Memory B cell (primary cell): ENCODE data around the gene ZNRF2.

Experiments
- ATAC-seq: fragments of 150-1000 bp; cut with Tn5 transposase; 2 replicates; pipeline ENCODE4 v1.10.0; 2021; ENCODE audit warnings: low read depth, mild to moderate bottlenecking, moderate library complexity
- DNase-seq, 2 donors: peaks; one replicate each; pipeline ENCODE4 v3.0.0; 2022; ENCODE audit warnings: low spot score in 2 of 2
- H3K27ac Mint-ChIP-seq: one replicate; pipeline ENCODE4 v1.8.0; 2022; ENCODE audit warnings: mild to moderate bottlenecking, moderate library complexity, mixed read lengths
- H3K27me3 Mint-ChIP-seq: one replicate; pipeline ENCODE4 v1.8.0; 2022; ENCODE audit warnings: mixed read lengths
- H3K36me3 Mint-ChIP-seq: one replicate; pipeline ENCODE4 v1.8.0; 2022; ENCODE audit warnings: mild to moderate bottlenecking, mixed read lengths
- H3K4me1 Mint-ChIP-seq: one replicate; pipeline ENCODE4 v1.8.0; 2022; ENCODE audit warnings: mixed read lengths
- H3K4me3 Mint-ChIP-seq: one replicate; pipeline ENCODE4 v1.8.0; 2022; ENCODE audit warnings: mild to moderate bottlenecking, moderate library complexity, mixed read lengths
- H3K9me3 Mint-ChIP-seq: one replicate; pipeline ENCODE4 v1.8.0; 2022; ENCODE audit warnings: mixed read lengths

ZNRF2 gene

DNA sequence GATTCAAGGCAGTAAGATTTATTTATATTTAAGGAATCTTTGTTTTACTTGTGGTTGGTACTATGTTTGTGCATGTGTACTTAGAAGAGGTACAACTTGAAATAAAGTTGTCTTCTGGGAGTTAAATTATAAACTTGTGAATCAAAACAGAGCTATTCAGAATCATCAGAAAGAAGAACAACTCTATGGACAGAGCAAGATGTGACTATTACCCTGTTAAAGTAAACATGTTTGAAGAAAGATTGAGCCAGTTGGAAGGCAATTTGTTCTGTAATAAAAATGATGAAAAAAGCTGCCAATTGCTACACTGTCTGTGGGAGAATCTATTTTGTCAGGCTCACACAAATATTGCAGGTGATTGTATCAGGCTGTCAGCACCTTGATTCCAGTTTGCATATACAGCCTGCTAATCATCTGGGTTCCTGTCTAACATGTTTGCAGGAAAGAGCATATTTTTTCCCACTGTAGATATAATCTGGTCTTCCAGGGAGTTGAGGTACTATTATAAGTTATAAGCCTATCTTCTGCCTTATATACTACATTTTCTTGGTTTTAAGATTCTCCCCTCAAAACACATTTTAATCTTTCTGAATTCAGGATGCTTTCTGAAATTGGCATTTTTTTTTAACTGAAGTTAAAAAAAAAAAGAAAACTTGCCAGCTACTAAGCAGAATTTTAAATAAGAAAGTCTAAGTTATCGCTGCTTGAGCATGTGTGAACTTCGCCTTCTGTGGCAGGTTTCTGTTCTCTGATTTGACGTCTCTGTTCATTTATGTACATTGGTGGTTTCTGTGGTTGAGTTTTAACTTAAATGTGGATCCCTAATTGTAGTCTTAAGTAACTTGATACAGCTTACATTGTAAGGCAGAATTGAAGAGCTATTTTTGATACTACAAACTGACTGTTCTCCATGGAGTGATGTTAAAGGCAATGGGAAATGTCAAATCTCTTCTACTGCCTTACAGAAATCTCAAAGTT lies 46.0 kb downstream of the ZNRF2 start:
- Mint-ChIP-seq H3K36me3 (peaks cover 15% of the 10 kb centered on the region), H3K27me3 (no peaks in the 10 kb centered on the region), H3K9me3 (peaks cover 6% of the 10 kb centered on the region), H3K27ac (peak overlapping the region; percentile 76), H3K4me3 (peak overlapping the region; percentile 80), H3K4me1 (peaks cover 56% of the 10 kb centered on the region)
- DNase-seq (no peak), ATAC-seq (peak; percentile 87)

DNA sequence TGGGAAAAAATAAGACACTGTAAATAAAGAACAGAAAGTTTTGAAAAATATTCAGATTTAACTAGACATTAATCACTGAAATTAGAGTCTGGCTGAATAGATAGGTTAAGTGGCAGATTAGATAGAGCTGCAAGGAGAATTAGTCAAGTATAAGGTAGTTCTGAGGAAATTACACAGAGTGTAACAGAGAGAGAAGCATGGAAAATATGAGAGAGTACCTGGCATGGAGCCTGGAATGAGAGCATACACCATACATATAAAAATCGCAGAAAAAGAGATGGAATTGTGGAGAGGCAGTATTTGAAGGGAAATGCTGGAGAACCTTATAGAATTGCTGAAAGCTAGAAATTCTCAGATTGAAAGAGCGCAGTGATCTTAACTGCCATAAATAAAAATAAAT lies 46.9 kb downstream of the ZNRF2 start:
- peaks cover 12% of the 10 kb centered on the region for H3K36me3 Mint-ChIP-seq
- no peaks in the 10 kb centered on the region for H3K27me3 Mint-ChIP-seq
- peak overlapping the region; percentile 76 for H3K27ac Mint-ChIP-seq
- peaks cover 56% of the 10 kb centered on the region for H3K4me1 Mint-ChIP-seq
- H3K4me3 Mint-ChIP-seq, result no peak overlapping the region
- ATAC-seq, result no peak
- H3K9me3 Mint-ChIP-seq, result peaks cover 3% of the 10 kb centered on the region
- no peak for DNase-seq

DNA sequence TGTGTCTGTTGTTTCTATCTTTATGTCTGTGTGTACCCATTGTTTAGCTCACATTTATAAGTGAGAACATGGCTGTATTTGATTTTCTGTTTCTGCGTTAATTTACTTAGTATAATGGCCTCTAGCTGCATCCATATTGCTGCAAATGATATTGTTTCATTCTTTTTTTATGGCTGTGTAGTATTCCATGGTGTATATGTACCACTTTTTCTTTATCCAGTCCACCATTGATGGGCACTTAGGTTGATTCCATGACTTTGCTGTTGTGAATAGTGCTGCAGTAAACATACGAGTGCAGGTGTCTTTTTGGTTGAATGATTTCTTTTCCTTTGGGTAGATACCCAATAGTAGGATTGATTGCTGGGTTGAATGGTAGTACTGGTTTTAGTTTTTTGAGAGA lies 48.2 kb downstream of the ZNRF2 start:
- DNase-seq, result no peak
- Mint-ChIP-seq H3K36me3 (peaks cover 6% of the 10 kb centered on the region), H3K27ac (no peak overlapping the region), H3K4me1 (peaks cover 46% of the 10 kb centered on the region), H3K9me3 (peaks cover 2% of the 10 kb centered on the region), H3K27me3 (no peaks in the 10 kb centered on the region), H3K4me3 (no peak overlapping the region)
- ATAC-seq, result no peak

DNA sequence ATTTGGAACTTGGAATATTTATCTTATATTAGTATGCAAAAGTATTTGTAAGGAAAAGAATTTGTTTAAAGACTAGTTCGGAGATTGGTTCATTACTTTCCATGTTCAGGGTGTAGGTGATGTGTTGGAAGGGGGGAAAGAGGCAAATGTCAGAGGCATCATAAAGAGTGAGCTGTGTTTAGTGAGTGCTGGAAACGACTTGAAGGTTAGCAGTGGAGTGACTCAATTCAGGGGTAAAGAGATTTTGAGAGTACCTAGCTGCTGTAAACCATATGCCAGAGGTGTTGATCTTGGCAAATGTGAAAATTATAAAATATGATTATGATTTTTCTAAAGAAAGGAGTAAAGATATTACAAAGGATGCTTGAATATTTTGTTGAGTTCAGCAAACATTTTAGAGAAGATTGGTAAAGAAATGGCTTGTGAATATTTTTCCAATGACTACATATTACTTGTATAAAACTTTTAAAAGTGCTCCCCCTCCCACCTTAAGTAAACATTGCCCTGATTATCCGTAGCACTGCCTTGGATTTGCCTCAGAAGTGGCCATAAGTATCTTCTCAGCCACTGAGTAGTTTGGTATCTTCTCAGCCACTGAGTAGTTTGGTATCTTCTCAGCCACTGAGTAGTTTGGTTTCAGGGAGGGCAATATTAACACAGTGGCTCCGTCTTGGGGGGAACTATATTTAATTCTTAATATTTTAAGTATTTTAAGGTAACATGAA lies 51.5 kb downstream of the ZNRF2 start:
- H3K36me3 Mint-ChIP-seq, result peaks cover 14% of the 10 kb centered on the region
- peaks cover 2% of the 10 kb centered on the region for H3K9me3 Mint-ChIP-seq
- H3K4me3 Mint-ChIP-seq, result no peak overlapping the region
- no peaks in the 10 kb centered on the region for H3K27me3 Mint-ChIP-seq
- DNase-seq, result no peak
- peak overlapping the region; percentile 11 for H3K27ac Mint-ChIP-seq
- peaks cover 53% of the 10 kb centered on the region for H3K4me1 Mint-ChIP-seq
- ATAC-seq, result no peak

DNA sequence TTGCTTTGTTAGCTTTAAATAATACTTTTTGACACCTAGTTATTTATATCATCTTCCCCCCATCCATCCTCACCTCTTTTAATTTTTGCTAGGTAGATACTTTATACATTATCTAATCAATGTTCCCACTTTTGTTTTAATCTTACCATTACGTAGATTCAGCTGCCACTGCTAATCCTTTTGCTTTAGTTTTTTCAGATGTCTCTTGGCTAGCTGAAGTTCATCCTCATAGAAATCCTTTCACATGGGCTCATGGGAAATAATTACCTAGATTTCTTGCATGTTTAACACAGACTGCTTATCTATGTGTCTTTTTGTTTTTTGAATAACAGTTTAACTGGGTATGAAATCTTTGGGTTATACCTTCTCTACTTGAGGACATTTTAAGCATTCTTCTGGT lies 60.1 kb downstream of the ZNRF2 start:
- Mint-ChIP-seq H3K9me3 (peaks cover 5% of the 10 kb centered on the region), H3K27ac (peak overlapping the region; percentile 89), H3K4me3 (peak overlapping the region; percentile 60), H3K36me3 (peaks cover 10% of the 10 kb centered on the region), H3K27me3 (no peaks in the 10 kb centered on the region), H3K4me1 (peaks cover 47% of the 10 kb centered on the region)
- no peak for ATAC-seq
- DNase-seq, result no peak

DNA sequence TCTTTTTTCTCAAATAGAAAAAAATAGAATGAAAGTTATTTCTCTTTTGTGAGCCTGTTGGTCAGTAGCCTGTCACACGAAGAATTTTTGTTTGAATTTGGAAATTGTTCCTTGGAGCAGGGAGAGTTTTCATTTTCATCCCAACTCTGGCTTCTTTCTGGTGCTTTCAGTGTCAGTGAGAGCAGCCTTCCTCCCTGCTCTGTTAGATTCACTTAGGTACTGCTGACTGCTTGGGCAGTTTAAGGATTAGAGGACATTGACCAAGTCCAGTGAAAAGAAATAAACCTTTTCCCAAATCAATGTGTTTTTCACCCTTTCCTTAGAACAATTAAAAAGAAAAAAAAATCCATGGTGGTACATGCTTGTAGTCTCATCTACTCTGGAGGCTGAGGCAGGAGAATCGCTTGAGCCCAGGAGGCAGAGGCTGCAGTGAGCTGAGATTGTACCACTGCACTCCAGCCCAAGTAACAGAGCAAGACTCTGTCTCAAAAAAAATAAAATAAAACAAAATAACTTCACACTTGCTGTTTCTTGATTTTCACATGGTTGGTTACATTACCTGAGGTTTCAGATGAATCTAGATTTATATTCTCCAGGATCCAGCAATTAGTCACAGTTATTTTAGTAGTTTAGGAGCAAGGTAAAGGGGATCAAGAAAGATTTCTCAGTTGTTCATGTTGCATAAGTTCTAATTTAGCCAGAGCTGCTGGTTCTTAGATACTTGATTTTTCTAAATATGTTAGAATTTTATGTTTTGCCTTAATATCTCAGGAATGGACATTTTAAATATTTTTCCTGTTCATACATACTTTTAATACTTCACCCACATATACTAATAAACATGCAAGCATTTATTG lies 63.1 kb downstream of the ZNRF2 start:
- peaks cover 3% of the 10 kb centered on the region for H3K36me3 Mint-ChIP-seq
- ATAC-seq, result no peak
- peak overlapping the region; percentile 34 for H3K4me3 Mint-ChIP-seq
- no peaks in the 10 kb centered on the region for H3K27me3 Mint-ChIP-seq
- no peaks in the 10 kb centered on the region for H3K9me3 Mint-ChIP-seq
- H3K4me1 Mint-ChIP-seq, result peaks cover 39% of the 10 kb centered on the region
- H3K27ac Mint-ChIP-seq, result peak overlapping the region; percentile 85
- no peak for DNase-seq

DNA sequence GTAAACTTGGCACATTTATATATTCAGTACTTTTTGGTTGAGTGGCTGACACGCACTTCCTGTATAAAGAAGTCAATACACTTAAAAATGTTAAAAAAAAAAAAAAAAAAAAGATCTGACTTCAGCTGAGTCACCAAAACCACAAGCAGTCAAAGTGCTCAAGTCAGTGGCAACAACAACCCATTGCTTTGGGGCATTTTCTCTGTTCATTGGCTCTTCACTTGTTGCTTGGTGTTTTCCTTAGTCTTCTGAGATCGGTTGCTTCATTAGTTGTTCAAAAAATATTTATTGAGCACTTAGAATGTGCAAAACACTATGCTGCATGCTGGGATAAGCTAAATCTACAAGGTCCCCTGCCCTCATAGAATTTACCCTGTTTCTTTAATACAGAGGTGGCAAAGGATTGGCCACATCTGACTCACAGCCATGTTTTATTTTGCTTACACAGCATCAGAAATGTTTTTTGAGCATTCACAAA lies 63.7 kb downstream of the ZNRF2 start:
- peaks cover 3% of the 10 kb centered on the region for H3K36me3 Mint-ChIP-seq
- H3K27me3 Mint-ChIP-seq, result no peaks in the 10 kb centered on the region
- peak; percentile 13 to 28 for DNase-seq
- H3K27ac Mint-ChIP-seq, result peak overlapping the region; percentile 85
- peaks cover 42% of the 10 kb centered on the region for H3K4me1 Mint-ChIP-seq
- H3K4me3 Mint-ChIP-seq, result peak overlapping the region; percentile 34
- ATAC-seq, result peak; percentile 90
- H3K9me3 Mint-ChIP-seq, result no peaks in the 10 kb centered on the region

DNA sequence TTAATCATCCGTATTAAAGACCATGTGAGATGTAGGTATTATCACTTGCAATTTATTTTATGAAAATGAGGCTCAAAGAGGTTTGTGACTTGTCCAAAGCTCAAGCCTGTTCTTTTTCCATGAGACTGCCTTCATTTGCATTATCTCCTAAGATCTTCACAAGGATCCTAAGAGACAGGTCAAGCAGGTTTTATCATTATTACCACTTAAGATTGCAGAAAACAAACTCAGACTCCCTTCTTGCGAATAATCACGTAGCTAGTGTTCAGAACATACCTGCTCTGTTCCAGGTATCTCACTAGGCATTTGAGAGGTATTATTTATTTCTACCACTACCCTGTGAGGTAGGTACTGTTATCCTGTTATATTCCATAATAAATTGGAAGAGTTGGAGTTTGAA lies 64.8 kb downstream of the ZNRF2 start:
- Mint-ChIP-seq H3K36me3 (no peaks in the 10 kb centered on the region), H3K4me3 (no peak overlapping the region)
- no peak for ATAC-seq

DNA sequence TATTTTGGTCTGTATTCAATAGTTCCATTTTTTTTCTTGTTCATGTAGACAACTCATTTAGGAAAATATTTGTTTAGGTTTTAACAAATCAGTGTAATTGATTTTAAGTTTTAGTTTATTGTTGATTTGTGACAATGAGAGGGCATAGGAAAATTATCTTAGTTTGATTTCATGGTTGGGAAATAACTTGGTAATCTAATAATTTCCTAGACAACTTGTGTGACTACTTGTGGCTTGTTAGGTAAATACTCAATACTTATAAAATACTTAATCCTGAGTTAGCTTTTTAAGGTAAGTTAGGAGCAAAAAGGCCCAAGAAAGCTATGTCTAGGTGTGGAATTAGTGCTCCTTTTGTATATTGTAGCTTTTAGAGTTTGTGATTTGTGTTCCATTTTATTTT lies 65.4 kb downstream of the ZNRF2 start:
- H3K9me3 Mint-ChIP-seq, result no peaks in the 10 kb centered on the region
- DNase-seq (no peak), ATAC-seq (no peak)
- H3K36me3 Mint-ChIP-seq, result no peaks in the 10 kb centered on the region
- peaks cover 38% of the 10 kb centered on the region for H3K4me1 Mint-ChIP-seq
- no peaks in the 10 kb centered on the region for H3K27me3 Mint-ChIP-seq
- H3K27ac Mint-ChIP-seq, result no peak overlapping the region
- H3K4me3 Mint-ChIP-seq, result no peak overlapping the region

More for the DNA sequence above, 64.8 kb downstream of the ZNRF2 start:
- DNase-seq, result no peak
- H3K4me1 Mint-ChIP-seq, result peaks cover 43% of the 10 kb centered on the region
- no peaks in the 10 kb centered on the region for H3K9me3 Mint-ChIP-seq
- no peak overlapping the region for H3K27ac Mint-ChIP-seq
- H3K27me3 Mint-ChIP-seq, result no peaks in the 10 kb centered on the region

DNA sequence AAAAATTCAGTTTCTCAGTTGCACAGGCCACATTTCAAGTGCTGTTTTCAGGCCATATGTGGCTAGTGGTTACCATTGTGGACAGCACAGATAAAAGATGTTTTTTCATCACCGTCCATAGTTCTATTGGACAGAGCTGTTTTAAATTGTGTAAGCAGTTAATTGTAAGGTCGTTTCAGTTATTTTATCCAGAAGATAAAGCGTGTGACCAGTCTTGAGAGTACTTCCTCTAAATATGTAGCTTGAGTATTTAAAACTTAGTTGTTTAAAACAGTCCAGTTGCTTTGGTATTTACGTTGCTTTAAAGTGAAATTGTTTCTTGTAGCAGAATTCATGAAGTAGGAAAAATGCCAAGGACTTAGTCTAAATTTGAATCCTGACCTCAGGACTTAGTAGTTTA lies 66.9 kb downstream of the ZNRF2 start:
- no peaks in the 10 kb centered on the region for H3K9me3 Mint-ChIP-seq
- H3K27me3 Mint-ChIP-seq, result no peaks in the 10 kb centered on the region
- ATAC-seq (no peak), DNase-seq (no peak)
- H3K36me3 Mint-ChIP-seq, result peaks cover 2% of the 10 kb centered on the region
- no peak overlapping the region for H3K4me3 Mint-ChIP-seq
- peaks cover 27% of the 10 kb centered on the region for H3K4me1 Mint-ChIP-seq
- no peak overlapping the region for H3K27ac Mint-ChIP-seq

DNA sequence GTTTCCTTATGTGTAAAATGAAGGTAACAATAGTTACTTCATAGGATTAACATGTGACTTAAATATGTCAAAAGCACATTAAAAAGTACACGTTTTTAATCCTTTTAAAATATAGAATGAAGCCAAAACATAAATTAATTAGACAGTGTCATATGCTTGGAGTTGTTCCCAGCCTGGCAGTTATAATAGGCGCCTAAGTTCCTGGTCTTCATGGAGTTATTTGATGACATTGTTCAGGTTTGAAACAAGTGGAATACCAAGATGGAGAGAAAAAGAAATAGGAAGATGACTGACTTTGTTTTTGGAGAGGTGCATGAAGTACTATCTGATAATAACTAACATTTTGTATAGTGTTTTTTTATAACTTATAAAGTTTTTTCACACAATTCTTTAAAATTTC lies 67.3 kb downstream of the ZNRF2 start:
- Mint-ChIP-seq H3K4me1 (peaks cover 24% of the 10 kb centered on the region), H3K4me3 (no peak overlapping the region), H3K27me3 (no peaks in the 10 kb centered on the region), H3K36me3 (peaks cover 2% of the 10 kb centered on the region), H3K9me3 (no peaks in the 10 kb centered on the region), H3K27ac (no peak overlapping the region)
- ATAC-seq (no peak), DNase-seq (no peak)

DNA sequence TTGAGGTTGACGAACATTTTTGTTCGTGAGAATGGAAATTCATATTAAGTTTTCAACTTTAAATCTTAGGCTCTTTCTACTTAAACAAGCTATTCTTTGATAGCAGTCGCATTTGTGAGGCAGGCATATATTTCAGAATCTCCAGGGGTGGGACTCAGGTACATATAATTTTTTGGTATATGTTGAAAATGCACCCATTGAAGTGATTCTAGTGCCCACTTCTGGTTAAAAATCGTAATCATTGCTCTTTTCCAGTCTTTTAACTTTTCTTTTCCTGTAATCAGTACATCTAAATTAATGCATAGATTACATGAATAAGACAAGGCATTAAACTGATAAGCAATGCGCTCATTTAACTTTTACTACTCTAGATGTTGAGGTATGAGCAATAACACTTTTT lies 67.8 kb downstream of the ZNRF2 start:
- ATAC-seq (no peak), DNase-seq (no peak)
- Mint-ChIP-seq H3K27me3 (no peaks in the 10 kb centered on the region), H3K4me3 (no peak overlapping the region), H3K4me1 (peaks cover 20% of the 10 kb centered on the region), H3K27ac (no peak overlapping the region), H3K36me3 (peaks cover 5% of the 10 kb centered on the region), H3K9me3 (no peaks in the 10 kb centered on the region)

DNA sequence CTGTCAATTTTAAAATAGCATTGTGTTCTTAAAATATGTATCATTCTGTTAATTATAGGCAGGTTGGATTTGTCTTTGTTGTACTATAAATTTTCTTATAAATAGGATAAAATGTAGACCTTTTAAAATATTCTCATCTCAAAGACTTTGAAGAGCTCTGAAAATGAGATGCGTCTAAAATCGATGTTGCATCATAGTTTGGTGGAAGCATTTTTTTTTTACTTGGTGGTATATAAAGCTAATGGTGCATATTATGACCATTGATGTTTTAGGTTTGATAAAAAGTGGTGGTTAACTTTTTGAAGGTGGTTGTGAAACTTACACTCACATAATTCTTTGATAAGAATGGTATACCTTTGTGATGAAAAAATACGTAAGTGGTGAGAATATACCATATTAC lies 69.1 kb downstream of the ZNRF2 start:
- ATAC-seq, result no peak
- no peak for DNase-seq
- H3K9me3 Mint-ChIP-seq, result no peaks in the 10 kb centered on the region
- H3K27ac Mint-ChIP-seq, result no peak overlapping the region
- H3K36me3 Mint-ChIP-seq, result peaks cover 10% of the 10 kb centered on the region
- H3K27me3 Mint-ChIP-seq, result no peaks in the 10 kb centered on the region
- no peak overlapping the region for H3K4me3 Mint-ChIP-seq
- H3K4me1 Mint-ChIP-seq, result peaks cover 13% of the 10 kb centered on the region
